ENCODE measurements around the gene PALLD. TPM values are rescaled to one million over a fixed set of nuclear protein-coding genes. Genes with fewer than 3 reads are reported as not detected.

The PALLD gene
- total and polyA plus RNA-seq, 2 of the 13 experiments (the other 11 are each of a cell fraction or from before 2014, with no cell fraction given): 0.50 to 1.5 TPM

DNA sequence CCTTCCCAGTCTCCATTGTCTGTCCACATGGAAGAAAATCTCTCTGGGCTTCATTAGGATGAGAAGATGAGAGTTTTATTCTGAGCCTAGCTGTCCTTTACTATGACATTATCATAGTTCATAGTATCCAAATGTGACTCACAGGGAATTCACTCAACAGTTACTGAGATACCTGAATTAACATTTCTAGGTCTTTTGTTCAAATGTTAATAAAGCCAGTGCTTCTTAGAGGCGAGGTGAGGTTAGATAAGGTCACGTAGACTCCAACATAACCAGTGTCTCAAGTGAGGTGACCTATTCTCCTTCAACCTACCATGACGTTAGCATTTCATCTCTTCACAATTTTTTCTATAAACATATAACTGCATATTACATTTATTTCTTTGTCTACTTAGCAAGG lies 67.2 kb downstream of the PALLD start (continued):
- TF ChIP-seq ZNF260 (CRISPR knock-in tag; IDR thresholded peaks at IDR 0.05; ENCODE audit: borderline replicate concordance, low read depth) (no peak), ZNF614 (CRISPR knock-in tag; IDR thresholded peaks at IDR 0.05; ENCODE audit: borderline replicate concordance) (no peak), PCBP2 (optimal IDR thresholded peaks at IDR 0.05; ENCODE audit: low read depth, low read length, poor library complexity, severe bottlenecking) (no peak), ZNF556 (CRISPR knock-in tag; IDR thresholded peaks at IDR 0.05; ENCODE audit: borderline replicate concordance) (no peak), NFKB2 (CRISPR knock-in tag; IDR thresholded peaks at IDR 0.05; ENCODE audit: borderline replicate concordance) (no peak), THAP11 (CRISPR knock-in tag; IDR thresholded peaks at IDR 0.05) (no peak)
- TF ChIP-seq, protein P1, sequence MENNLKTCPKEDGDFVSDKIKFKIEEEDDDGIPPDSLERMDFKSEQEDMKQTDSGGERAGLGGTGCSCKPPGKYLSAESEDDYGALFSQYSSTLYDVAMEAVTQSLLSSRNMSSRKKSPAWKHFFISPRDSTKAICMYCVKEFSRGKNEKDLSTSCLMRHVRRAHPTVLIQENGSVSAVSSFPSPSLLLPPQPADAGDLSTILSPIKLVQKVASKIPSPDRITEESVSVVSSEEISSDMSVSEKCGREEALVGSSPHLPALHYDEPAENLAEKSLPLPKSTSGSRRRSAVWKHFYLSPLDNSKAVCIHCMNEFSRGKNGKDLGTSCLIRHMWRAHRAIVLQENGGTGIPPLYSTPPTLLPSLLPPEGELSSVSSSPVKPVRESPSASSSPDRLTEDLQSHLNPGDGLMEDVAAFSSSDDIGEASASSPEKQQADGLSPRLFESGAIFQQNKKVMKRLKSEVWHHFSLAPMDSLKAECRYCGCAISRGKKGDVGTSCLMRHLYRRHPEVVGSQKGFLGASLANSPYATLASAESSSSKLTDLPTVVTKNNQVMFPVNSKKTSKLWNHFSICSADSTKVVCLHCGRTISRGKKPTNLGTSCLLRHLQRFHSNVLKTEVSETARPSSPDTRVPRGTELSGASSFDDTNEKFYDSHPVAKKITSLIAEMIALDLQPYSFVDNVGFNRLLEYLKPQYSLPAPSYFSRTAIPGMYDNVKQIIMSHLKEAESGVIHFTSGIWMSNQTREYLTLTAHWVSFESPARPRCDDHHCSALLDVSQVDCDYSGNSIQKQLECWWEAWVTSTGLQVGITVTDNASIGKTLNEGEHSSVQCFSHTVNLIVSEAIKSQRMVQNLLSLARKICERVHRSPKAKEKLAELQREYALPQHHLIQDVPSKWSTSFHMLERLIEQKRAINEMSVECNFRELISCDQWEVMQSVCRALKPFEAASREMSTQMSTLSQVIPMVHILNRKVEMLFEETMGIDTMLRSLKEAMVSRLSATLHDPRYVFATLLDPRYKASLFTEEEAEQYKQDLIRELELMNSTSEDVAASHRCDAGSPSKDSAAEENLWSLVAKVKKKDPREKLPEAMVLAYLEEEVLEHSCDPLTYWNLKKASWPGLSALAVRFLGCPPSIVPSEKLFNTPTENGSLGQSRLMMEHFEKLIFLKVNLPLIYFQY (CRISPR knock-in tag; IDR thresholded peaks at IDR 0.05; ENCODE audit: borderline replicate concordance): no peak
- TF ChIP-seq, protein P2, sequence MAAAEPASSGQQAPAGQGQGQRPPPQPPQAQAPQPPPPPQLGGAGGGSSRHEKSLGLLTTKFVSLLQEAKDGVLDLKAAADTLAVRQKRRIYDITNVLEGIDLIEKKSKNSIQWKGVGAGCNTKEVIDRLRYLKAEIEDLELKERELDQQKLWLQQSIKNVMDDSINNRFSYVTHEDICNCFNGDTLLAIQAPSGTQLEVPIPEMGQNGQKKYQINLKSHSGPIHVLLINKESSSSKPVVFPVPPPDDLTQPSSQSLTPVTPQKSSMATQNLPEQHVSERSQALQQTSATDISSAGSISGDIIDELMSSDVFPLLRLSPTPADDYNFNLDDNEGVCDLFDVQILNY (CRISPR knock-in tag; conservative IDR thresholded peaks at IDR 0.05): no peak
- TF ChIP-seq, protein P3, sequence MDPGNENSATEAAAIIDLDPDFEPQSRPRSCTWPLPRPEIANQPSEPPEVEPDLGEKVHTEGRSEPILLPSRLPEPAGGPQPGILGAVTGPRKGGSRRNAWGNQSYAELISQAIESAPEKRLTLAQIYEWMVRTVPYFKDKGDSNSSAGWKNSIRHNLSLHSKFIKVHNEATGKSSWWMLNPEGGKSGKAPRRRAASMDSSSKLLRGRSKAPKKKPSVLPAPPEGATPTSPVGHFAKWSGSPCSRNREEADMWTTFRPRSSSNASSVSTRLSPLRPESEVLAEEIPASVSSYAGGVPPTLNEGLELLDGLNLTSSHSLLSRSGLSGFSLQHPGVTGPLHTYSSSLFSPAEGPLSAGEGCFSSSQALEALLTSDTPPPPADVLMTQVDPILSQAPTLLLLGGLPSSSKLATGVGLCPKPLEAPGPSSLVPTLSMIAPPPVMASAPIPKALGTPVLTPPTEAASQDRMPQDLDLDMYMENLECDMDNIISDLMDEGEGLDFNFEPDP (CRISPR knock-in tag; conservative IDR thresholded peaks at IDR 0.05): no peak
- TF ChIP-seq, protein P4, sequence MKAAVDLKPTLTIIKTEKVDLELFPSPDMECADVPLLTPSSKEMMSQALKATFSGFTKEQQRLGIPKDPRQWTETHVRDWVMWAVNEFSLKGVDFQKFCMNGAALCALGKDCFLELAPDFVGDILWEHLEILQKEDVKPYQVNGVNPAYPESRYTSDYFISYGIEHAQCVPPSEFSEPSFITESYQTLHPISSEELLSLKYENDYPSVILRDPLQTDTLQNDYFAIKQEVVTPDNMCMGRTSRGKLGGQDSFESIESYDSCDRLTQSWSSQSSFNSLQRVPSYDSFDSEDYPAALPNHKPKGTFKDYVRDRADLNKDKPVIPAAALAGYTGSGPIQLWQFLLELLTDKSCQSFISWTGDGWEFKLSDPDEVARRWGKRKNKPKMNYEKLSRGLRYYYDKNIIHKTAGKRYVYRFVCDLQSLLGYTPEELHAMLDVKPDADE (CRISPR knock-in tag; IDR thresholded peaks at IDR 0.05): no peak
